C4-2B (cell line): ENCODE results near the gene TALDO1.

Experiments
- ZFX ChIP-seq: fragments of 450-650 bp; IDR thresholded peaks from 2 replicates; pipeline ENCODE4 v1.6.1; 2017
- TF ChIP-seq, protein P1 (sequence below): fragments of 450-650 bp; conservative IDR thresholded peaks from 2 replicates; pipeline ENCODE4 v1.5.1; 2017; ENCODE audit warnings: mild to moderate bottlenecking

DNA sequence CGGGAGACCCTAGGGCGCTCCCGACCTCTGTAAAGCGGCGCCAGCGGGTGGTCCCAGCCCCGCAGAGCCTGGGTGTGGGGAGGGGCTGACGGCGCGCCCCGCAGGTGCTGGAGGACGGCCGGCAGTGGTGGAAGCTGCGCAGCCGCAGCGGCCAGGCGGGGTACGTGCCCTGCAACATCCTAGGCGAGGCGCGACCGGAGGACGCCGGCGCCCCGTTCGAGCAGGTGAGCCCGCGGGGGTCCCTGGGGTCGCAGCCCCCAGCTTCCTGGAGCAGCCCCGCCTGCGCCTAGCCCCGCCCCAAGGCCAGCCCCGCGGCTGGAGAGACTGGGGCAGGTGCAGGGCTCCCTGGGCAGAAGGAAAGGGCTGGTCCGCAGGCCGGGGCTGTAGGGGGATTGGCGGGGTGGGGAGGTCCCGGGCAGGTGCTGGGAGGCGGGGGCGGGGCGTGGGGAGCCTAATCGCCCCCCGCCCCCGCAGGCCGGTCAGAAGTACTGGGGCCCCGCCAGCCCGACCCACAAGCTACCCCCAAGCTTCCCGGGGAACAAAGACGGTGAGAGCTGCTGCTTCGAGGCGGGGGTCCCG is 21.6 kb upstream of the TALDO1 start:
- TF ChIP-seq, protein P1, sequence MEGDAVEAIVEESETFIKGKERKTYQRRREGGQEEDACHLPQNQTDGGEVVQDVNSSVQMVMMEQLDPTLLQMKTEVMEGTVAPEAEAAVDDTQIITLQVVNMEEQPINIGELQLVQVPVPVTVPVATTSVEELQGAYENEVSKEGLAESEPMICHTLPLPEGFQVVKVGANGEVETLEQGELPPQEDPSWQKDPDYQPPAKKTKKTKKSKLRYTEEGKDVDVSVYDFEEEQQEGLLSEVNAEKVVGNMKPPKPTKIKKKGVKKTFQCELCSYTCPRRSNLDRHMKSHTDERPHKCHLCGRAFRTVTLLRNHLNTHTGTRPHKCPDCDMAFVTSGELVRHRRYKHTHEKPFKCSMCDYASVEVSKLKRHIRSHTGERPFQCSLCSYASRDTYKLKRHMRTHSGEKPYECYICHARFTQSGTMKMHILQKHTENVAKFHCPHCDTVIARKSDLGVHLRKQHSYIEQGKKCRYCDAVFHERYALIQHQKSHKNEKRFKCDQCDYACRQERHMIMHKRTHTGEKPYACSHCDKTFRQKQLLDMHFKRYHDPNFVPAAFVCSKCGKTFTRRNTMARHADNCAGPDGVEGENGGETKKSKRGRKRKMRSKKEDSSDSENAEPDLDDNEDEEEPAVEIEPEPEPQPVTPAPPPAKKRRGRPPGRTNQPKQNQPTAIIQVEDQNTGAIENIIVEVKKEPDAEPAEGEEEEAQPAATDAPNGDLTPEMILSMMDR = no peak
- no peak for TF ChIP-seq ZFX
